Heart left ventricle (tissue), 16 donors: ENCODE data around the gene INPP5K. TPM values are rescaled to one million over a fixed set of nuclear protein-coding genes. Genes with fewer than 3 reads are reported as not detected.
A peak's percentile ranks its signal among the peaks of the same experiment; 100 is the strongest.

ENCODE experiments used
- ATAC-seq, 4 donors: fragments of 200-7000 bp; cut with Tn5 transposase; one replicate each; pipeline ENCODE4 v1.9.1; 2020 to 2022; ENCODE audit warnings: moderate library complexity in 4 of 4, mild to moderate bottlenecking in 3 of 4, moderate number of reproducible peaks in 1 of 4
- DNase-seq, 5 donors: peaks; one replicate each; pipeline ENCODE4 v3.0.0-alpha.2; 2020
- H3K27ac ChIP-seq, 12 donors: fragments of 200-600 bp; sonication (generic) in 4 of 12; one replicate each; pipeline versions ENCODE4 v1.5.0 to v1.8.0; 2016 to 2022; ENCODE audit warnings: mild to moderate bottlenecking in 2 of 12
- H3K27me3 ChIP-seq, 9 donors: fragments of 200-600 bp; sonication (generic) in 2 of 9; one replicate each; pipeline versions ENCODE4 v1.5.1 to v1.8.0; 2016 to 2022; ENCODE audit warnings: mild to moderate bottlenecking in 3 of 9
- H3K36me3 ChIP-seq, 9 donors: fragments of 200-600 bp; sonication (generic) in 2 of 9; one replicate each; pipeline versions ENCODE4 v1.5.0 to v1.8.0; 2018 to 2022; ENCODE audit warnings: mild to moderate bottlenecking in 2 of 9
- H3K4me1 ChIP-seq, 12 donors: fragments of 200-600 bp; sonication (generic) in 4 of 12; one replicate each; pipeline versions ENCODE4 v1.5.0 to v1.8.0; 2016 to 2022; ENCODE audit warnings: mild to moderate bottlenecking in 3 of 12
- H3K4me3 ChIP-seq, 12 donors: fragments of 200-600 bp; sonication (generic) in 4 of 12; one replicate each; pipeline versions ENCODE4 v1.5.0 to v1.8.0; 2017 to 2022; ENCODE audit warnings: mild to moderate bottlenecking in 9 of 12, moderate library complexity in 4 of 12
- H3K9me3 ChIP-seq, 12 donors: fragments of 200-600 bp; sonication (generic) in 4 of 12; one replicate each; pipeline versions ENCODE4 v1.5.0 to v1.8.0; 2016 to 2022; ENCODE audit warnings: mild to moderate bottlenecking in 1 of 12
- CTCF ChIP-seq, 12 donors: fragments of 200-600 bp; sonication (generic) in 4 of 12; IDR thresholded peaks; one replicate each; pipeline versions ENCODE4 v1.5.0 to v1.8.0; 2018 to 2022; ENCODE audit warnings: antibody characterized with exemption in 12 of 12, mild to moderate bottlenecking in 5 of 12
- POLR2A ChIP-seq, 2 donors: fragments of 450-650 bp; IDR thresholded peaks; one replicate each; pipeline ENCODE4 v1.6.1; 2017; ENCODE audit warnings: antibody characterized with exemption in 2 of 2, mild to moderate bottlenecking in 2 of 2, moderate library complexity in 2 of 2
- WGBS, 4 donors: extraction: QIAGEN DNeasy Blood & Tissue Kit in 2 of 4; methylation state at CpG; one replicate each; pipeline versions ENCODE4 v1.1.5 to v1.1.7; 2013 to 2018; 5-methylcytosine and 5-hydroxymethylcytosine counted together
- intact Hi-C, 10 donors: fragments of 100-400 bp; cut with DNase I; formaldehyde crosslinking; loops; one replicate each; pipeline versions ENCODE4 v1.11.1 to v1.14.2; 2022
- polyA plus RNA-seq, 2 donors: library from polyadenylated mRNA; stranded (reverse); fragments of 200-250 nt; gene quantifications; one replicate each; pipeline ENCODE4 v1.2.3, GENCODE V29; 2013
- total RNA-seq, 9 donors: library from RNA; depleted of rRNA in 2 of 9; stranded (reverse); fragments of >200 nt in 2 of 9; fragmentation: NEBNext Ultra II Directional in 3 of 9; extraction: Animal tissue kit (Norgen Biotek cat#: 25700) in 3 of 9; gene quantifications; one replicate each; pipeline versions ENCODE4 v1.1.0 to v1.2.4, GENCODE V29; 2016 to 2023
- donor health status: ischemic (EF 13 %, LVEDD 7.1; RV severe dilation, severe dysfunction).
- donor health status: healthy with polysubstance abuse.
- donor health status: DM: no; HTN: yes; CAD: no.
- donor health status: DM: no; HTN: no; CAD: no.
- donor health status: ischemic (EF 25% LVEDD 6.9; RV normal size, moderate dysfunction).
- donor health status: ischemic (EF 25% LVEDD 5.7; RV mildly dilated, moderate dysfunction).
- donor health status: healthy.
- donor health status: DM: yes; HTN: yes; CAD: no.
- donor health status: ischemic (EF 35%, LVEDD 5.7; RV mildly dilated, moderate dysfunction).
- donor health status: nonischemic (EF 11% LVEDD 7.7; RV severe dilation, severe dysfunction).
- donor health status: DM: yes; HTN: yes; CAD: no.
- donor health status: PGD.
- donor health status: ischemic (EF 29% LVEDD 5.4; RV normal size, mild dysfunction).
- donor health status: nonischemic (EF 23%, LVEDD 6.1; RV moderate dilation, normal function).

The INPP5K gene
- total and polyA plus RNA-seq, 11 donors: 21.9 to 128 (median 33.4) TPM

DNA sequence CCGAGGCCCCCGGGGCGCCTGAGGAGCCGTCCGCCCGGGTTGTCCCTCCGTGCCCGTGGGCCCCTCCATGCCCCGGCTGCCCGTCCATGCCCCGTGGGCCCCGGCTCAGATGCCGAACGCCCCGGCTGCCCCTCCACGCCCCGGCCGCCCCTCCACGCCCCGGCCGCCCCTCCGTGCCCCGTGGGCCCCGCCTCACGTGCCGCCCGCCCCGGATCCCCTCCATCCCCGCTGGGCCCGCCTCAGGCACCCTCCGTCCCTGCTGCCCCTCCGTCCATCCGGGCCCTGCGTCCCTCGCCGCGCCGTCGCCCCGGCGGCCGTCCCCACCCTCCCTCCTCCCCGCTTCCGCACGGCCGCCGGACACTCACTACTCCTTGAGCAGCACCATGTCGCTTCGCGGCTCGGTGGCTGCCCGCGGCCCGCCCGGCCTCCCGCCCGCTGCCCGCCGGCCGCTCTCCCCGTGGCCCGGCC lies 45.8 kb upstream of the INPP5K start:
- DNase-seq (peak; percentile 60 to 75 (median 63)), ATAC-seq (peak in 3 of 4 donors; percentile 27 to 51 (median 41))
- peak overlapping the region; percentile 70 to 95 (median 84) for H3K4me3 ChIP-seq
- no peaks in the 10 kb centered on the region for H3K27me3 ChIP-seq
- TF ChIP-seq POLR2A (IDR thresholded peaks at IDR 0.05) (no peak), CTCF (IDR thresholded peaks at IDR 0.05) (no peak)
- peaks cover 0 to 7% (median 2%) of the 10 kb centered on the region in 9 donors for H3K36me3 ChIP-seq
- H3K27ac ChIP-seq: peak overlapping the region; percentile 28 to 95 (median 82)
- intact Hi-C loops: loop anchor here in 1 of 10 donors (10.0 kb wide), 1 partner anchor 473 kb away; the partner anchor contains the start of gene DPH1
- H3K9me3 ChIP-seq: no peaks in the 10 kb centered on the region
- WGBS, 4 donors: 0 to 3% (median 1%) methylated on average over 5 to 62 of the region's 62 CpGs
- H3K4me1 ChIP-seq: peaks cover 3 to 51% (median 24%) of the 10 kb centered on the region in 12 donors

- peak in 7 of 12 donors; percentile 14 to 51 (median 32) for TF ChIP-seq CTCF (IDR thresholded peaks at IDR 0.05)
- TF ChIP-seq POLR2A (IDR thresholded peaks at IDR 0.05): no peak
- Histone ChIP-seq H3K27ac (peak overlapping the region; percentile 28 to 95 (median 82)), H3K4me1 (peaks cover 3 to 51% (median 24%) of the 10 kb centered on the region in 12 donors), H3K9me3 (no peaks in the 10 kb centered on the region), H3K27me3 (no peaks in the 10 kb centered on the region), H3K4me3 (peak overlapping the region; percentile 70 to 95 (median 84)), H3K36me3 (peaks cover 0 to 11% (median 5%) of the 10 kb centered on the region in 9 donors)
- intact Hi-C loops: loop anchor here in 1 of 10 donors (10.0 kb wide), 1 partner anchor 473 kb away; the partner anchor contains the start of gene DPH1
- WGBS, 4 donors: 5 to 9% (median 6%) methylated on average over 32 to 47 of the region's 47 CpGs
- DNase-seq (peak in 2 of 5 donors; percentile 33 to 66), ATAC-seq (peak in 3 of 4 donors; percentile 23 to 41 (median 28))
These were observed 45.2 kb upstream of the INPP5K start for GRCh38 chr17:1561420-1562175.

- Histone ChIP-seq H3K9me3 (no peaks in the 10 kb centered on the region), H3K4me1 (peaks cover 3 to 51% (median 25%) of the 10 kb centered on the region in 12 donors), H3K36me3 (peaks cover 0 to 18% (median 8%) of the 10 kb centered on the region in 9 donors), H3K27me3 (no peaks in the 10 kb centered on the region), H3K27ac (no peak overlapping the region), H3K4me3 (peak overlapping the region in 8 of 12 donors; percentile 72 to 95 (median 84))
- 76 to 84% (median 81%) methylated on average over 7 of the region's 7 CpGs for WGBS, 4 donors
- ATAC-seq (no peak), DNase-seq (peak in 1 of 5 donors; percentile 15)
- intact Hi-C loops: loop anchor here in 1 of 10 donors (10.0 kb wide), 1 partner anchor 474 kb away; the partner anchor contains the start of gene DPH1
- TF ChIP-seq POLR2A (IDR thresholded peaks at IDR 0.05): no peak
- no peak for TF ChIP-seq CTCF (IDR thresholded peaks at IDR 0.05)
These were observed 44.5 kb upstream of the INPP5K start for GRCh38 chr17:1560858-1561355.
